GM23338 (cell line): ENCODE measurements around the gene EZR.

Experiments
- CTCF ChIP-seq, 2 experiments: fragments of 200-600 bp in 1 of 2; sonication (generic) in 1 of 2; conservative IDR thresholded peaks; 2 replicates each; pipeline versions ENCODE4 v1.5.1 to v1.6.1; 2016 to 2017; ENCODE audit warnings: antibody characterized with exemption in 2 of 2, low read depth in 2 of 2, mild to moderate bottlenecking in 2 of 2, moderate library complexity in 1 of 2
- JUNB ChIP-seq: IDR thresholded peaks from one replicate; pipeline ENCODE4 v1.6.1; 2016; ENCODE audit warnings: antibody characterized with exemption; ENCODE audit not compliant: unreplicated experiment
- POLR2AphosphoS5 ChIP-seq: IDR thresholded peaks from 2 replicates; pipeline ENCODE4 v1.6.1; 2016; ENCODE audit warnings: antibody characterized with exemption, low read depth
- TF ChIP-seq, protein P1 (sequence below): IDR thresholded peaks from one replicate; pipeline ENCODE4 v1.6.1; 2018; ENCODE audit warnings: antibody characterized with exemption; ENCODE audit not compliant: unreplicated experiment

DNA sequence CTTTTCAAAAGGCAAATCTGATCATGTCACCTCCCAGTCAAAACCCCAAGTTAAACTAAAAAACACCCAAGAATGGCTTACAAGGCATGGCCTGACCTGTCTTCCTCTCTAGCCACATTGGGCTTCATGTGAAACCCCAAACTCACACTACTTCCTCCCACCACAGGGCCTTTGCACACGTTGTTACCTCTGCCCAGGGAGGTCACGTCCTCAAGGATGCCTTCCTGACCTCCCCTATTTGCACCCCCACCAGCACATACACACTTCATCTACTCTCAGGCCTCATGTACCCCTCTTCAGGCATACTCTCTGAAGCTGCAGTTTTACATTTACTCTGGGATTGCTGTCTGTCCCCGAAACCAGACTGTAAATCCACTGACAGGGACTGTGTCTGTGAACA is 6.1 kb downstream of the EZR start:
- TF ChIP-seq CTCF (conservative IDR thresholded peaks at IDR 0.05; ENCODE audit: low read depth in 2 of 2) (no peak), JUNB (no peak), POLR2AphosphoS5 (no peak)
- TF ChIP-seq, protein P1, sequence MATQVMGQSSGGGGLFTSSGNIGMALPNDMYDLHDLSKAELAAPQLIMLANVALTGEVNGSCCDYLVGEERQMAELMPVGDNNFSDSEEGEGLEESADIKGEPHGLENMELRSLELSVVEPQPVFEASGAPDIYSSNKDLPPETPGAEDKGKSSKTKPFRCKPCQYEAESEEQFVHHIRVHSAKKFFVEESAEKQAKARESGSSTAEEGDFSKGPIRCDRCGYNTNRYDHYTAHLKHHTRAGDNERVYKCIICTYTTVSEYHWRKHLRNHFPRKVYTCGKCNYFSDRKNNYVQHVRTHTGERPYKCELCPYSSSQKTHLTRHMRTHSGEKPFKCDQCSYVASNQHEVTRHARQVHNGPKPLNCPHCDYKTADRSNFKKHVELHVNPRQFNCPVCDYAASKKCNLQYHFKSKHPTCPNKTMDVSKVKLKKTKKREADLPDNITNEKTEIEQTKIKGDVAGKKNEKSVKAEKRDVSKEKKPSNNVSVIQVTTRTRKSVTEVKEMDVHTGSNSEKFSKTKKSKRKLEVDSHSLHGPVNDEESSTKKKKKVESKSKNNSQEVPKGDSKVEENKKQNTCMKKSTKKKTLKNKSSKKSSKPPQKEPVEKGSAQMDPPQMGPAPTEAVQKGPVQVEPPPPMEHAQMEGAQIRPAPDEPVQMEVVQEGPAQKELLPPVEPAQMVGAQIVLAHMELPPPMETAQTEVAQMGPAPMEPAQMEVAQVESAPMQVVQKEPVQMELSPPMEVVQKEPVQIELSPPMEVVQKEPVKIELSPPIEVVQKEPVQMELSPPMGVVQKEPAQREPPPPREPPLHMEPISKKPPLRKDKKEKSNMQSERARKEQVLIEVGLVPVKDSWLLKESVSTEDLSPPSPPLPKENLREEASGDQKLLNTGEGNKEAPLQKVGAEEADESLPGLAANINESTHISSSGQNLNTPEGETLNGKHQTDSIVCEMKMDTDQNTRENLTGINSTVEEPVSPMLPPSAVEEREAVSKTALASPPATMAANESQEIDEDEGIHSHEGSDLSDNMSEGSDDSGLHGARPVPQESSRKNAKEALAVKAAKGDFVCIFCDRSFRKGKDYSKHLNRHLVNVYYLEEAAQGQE, result no peak
